A549 (cell line): ENCODE results near the gene NALCN.

ENCODE experiments used
- BHLHE40 ChIP-seq: IDR thresholded peaks from 2 replicates; pipeline ENCODE4 v1.6.1; 2012; ENCODE audit warnings: low read depth, low read length, inconsistent platforms
- CEBPB ChIP-seq, 2 experiments: fragments of >200 bp in 1 of 2; sonication (Bioruptor Twin) in 1 of 2; formaldehyde crosslinking in 1 of 2; IDR thresholded peaks; 2 replicates each; pipeline ENCODE4 v1.6.1; 2012 to 2016
- EHF ChIP-seq: fragments of 250-450 bp; sonication (Bioruptor Pico); IDR thresholded peaks from 2 replicates; pipeline ENCODE4 v1.5.0; 2020; ENCODE audit warnings: mild to moderate bottlenecking
- HOXA7 ChIP-seq: fragments of 250-450 bp; sonication (Bioruptor Pico); IDR thresholded peaks from 2 replicates; pipeline ENCODE4 v1.5.0; 2020; ENCODE audit warnings: mild to moderate bottlenecking, moderate library complexity
- MAZ ChIP-seq: fragments of 150-350 bp; IDR thresholded peaks from 2 replicates; pipeline ENCODE4 v1.6.1; 2014; ENCODE audit warnings: antibody characterized with exemption, low read depth, low read length, borderline replicate concordance
- NR3C1 ChIP-seq: fragments of >200 bp; sonication (Bioruptor Twin); formaldehyde crosslinking; IDR thresholded peaks from 3 replicates; pipeline ENCODE4 v1.6.1; 2017
- POLR2A ChIP-seq: IDR thresholded peaks from 2 replicates; pipeline ENCODE4 v1.6.1; 2012; ENCODE audit warnings: mild to moderate bottlenecking, low read length
- POLR2AphosphoS2 ChIP-seq: conservative IDR thresholded peaks from 2 replicates; pipeline ENCODE4 v1.6.1; 2012; ENCODE audit warnings: low read length, improper control_type of control experiment, inconsistent platforms
- RAD21 ChIP-seq, 2 experiments: fragments of >200 bp in 1 of 2; sonication (Bioruptor Twin) in 1 of 2; formaldehyde crosslinking in 1 of 2; IDR thresholded peaks in 1 of 2; conservative IDR thresholded peaks in 1 of 2; 2 replicates in 1 of 2; 3 replicates in 1 of 2; pipeline ENCODE4 v1.6.1; 2012 to 2018; ENCODE audit warnings: inconsistent platforms in 1 of 2
- ZC3H11A ChIP-seq: fragments of 450-650 bp; IDR thresholded peaks from 2 replicates; pipeline ENCODE4 v1.6.1; 2014; ENCODE audit warnings: antibody characterized with exemption, mild to moderate bottlenecking
- TF ChIP-seq, protein P1 (sequence below): fragments of >200 bp; sonication (Bioruptor Twin); formaldehyde crosslinking; IDR thresholded peaks from 3 replicates; pipeline ENCODE4 v1.5.1; 2016
- TF ChIP-seq, protein P2 (sequence below): fragments of 450-650 bp; IDR thresholded peaks from 2 replicates; pipeline ENCODE4 v1.6.1; 2014; ENCODE audit warnings: antibody characterized with exemption
- TF ChIP-seq, protein P3 (sequence below): IDR thresholded peaks from 2 replicates; pipeline ENCODE4 v1.6.1; 2012
- TF ChIP-seq, protein P4 (sequence below): IDR thresholded peaks from 2 replicates; pipeline ENCODE4 v1.6.1; 2012; ENCODE audit warnings: low read depth, borderline replicate concordance

DNA sequence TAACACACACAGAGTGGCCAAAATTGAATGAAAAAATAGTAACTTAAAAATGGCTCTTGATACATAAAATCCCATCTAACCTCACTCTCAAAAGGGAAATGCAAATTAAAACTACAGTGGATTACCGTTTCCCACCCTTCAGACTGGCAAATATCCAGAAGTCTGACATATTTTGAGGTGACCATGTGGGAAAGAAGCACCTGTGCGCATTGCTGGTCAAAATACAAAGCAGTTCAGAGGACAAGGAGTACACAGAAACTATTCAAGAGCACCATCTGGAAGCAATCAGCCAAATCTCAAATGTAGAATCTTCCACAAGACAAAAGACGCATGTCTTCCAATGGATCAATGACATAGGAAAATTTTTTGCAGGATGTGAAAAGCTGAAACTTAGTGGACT, 23.2 kb downstream of the NALCN start:
- no peak for TF ChIP-seq MAZ
- TF ChIP-seq POLR2A: no peak
- TF ChIP-seq, protein P1, sequence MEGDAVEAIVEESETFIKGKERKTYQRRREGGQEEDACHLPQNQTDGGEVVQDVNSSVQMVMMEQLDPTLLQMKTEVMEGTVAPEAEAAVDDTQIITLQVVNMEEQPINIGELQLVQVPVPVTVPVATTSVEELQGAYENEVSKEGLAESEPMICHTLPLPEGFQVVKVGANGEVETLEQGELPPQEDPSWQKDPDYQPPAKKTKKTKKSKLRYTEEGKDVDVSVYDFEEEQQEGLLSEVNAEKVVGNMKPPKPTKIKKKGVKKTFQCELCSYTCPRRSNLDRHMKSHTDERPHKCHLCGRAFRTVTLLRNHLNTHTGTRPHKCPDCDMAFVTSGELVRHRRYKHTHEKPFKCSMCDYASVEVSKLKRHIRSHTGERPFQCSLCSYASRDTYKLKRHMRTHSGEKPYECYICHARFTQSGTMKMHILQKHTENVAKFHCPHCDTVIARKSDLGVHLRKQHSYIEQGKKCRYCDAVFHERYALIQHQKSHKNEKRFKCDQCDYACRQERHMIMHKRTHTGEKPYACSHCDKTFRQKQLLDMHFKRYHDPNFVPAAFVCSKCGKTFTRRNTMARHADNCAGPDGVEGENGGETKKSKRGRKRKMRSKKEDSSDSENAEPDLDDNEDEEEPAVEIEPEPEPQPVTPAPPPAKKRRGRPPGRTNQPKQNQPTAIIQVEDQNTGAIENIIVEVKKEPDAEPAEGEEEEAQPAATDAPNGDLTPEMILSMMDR: no peak
- no peak for TF ChIP-seq CEBPB (IDR thresholded peaks at IDR 0.05)
- TF ChIP-seq, protein P2, sequence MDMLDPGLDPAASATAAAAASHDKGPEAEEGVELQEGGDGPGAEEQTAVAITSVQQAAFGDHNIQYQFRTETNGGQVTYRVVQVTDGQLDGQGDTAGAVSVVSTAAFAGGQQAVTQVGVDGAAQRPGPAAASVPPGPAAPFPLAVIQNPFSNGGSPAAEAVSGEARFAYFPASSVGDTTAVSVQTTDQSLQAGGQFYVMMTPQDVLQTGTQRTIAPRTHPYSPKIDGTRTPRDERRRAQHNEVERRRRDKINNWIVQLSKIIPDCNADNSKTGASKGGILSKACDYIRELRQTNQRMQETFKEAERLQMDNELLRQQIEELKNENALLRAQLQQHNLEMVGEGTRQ: no peak
- TF ChIP-seq NR3C1: no peak
- TF ChIP-seq POLR2AphosphoS2: no peak
- TF ChIP-seq, protein P3, sequence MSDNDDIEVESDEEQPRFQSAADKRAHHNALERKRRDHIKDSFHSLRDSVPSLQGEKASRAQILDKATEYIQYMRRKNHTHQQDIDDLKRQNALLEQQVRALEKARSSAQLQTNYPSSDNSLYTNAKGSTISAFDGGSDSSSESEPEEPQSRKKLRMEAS: no peak
- no peak for TF ChIP-seq ZC3H11A
- no peak for TF ChIP-seq RAD21 (conservative IDR thresholded peaks at IDR 0.05 in 1 of 2, IDR thresholded peaks at IDR 0.05 in 1 of 2)
- no peak for TF ChIP-seq EHF (CRISPR knock-in tag)
- TF ChIP-seq HOXA7 (CRISPR knock-in tag): no peak
- TF ChIP-seq BHLHE40: no peak
- TF ChIP-seq, protein P4, sequence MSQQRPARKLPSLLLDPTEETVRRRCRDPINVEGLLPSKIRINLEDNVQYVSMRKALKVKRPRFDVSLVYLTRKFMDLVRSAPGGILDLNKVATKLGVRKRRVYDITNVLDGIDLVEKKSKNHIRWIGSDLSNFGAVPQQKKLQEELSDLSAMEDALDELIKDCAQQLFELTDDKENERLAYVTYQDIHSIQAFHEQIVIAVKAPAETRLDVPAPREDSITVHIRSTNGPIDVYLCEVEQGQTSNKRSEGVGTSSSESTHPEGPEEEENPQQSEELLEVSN: no peak
